ENCODE measurements around the gene H3-3A. TPM values are rescaled to one million over a fixed set of nuclear protein-coding genes. Genes with fewer than 3 reads are reported as not detected.

H3-3A gene
- total RNA-seq, 4 donors from 2014 or later = 309 to 383 (median 364) TPM

DNA sequence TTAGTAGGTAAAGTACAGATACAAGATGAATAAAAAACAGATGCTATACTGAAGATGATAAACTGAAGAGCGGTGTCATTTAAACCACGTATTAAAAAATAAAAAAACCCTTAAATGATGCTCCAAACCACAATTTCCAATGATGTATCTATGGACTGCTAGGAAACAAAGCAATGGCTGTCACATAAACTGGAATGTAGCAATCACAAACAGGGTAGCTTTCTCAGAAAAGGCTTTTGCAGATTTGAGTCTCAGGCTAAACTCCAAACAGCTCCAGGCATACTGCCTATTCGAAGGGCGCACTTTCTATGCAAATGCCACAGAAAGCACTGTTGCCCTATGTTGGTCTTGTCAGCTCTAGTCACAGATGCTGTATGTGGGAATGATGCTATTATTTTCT lies 12.4 kb upstream of the H3-3A start:
- H3K4me3 ChIP-seq = no peak overlapping the region
- H3K36me3 ChIP-seq = peaks cover 0 to 10% of the 10 kb centered on the region in 2 donors
- no peaks in the 10 kb centered on the region for H3K27me3 ChIP-seq
- no peaks in the 10 kb centered on the region for H3K4me1 ChIP-seq
- no peak for TF ChIP-seq POLR2AphosphoS5 (IDR thresholded peaks at IDR 0.05)
- no peak for TF ChIP-seq EP300 (IDR thresholded peaks at IDR 0.05)
- TF ChIP-seq CTCF (IDR thresholded peaks at IDR 0.05) = no peak
- no peak for TF ChIP-seq POLR2A (IDR thresholded peaks at IDR 0.05)
- 79 to 88% methylated on average over 4 of the region's 4 CpGs for WGBS, 2 donors (ENCODE audit: low coverage in 1 of 2)
- H3K9me3 ChIP-seq = no peaks in the 10 kb centered on the region
- no peak overlapping the region for H3K27ac ChIP-seq
- no peak for ATAC-seq

- TF ChIP-seq CTCF (IDR thresholded peaks at IDR 0.05) (no peak), POLR2A (IDR thresholded peaks at IDR 0.05) (no peak), EP300 (IDR thresholded peaks at IDR 0.05) (no peak), POLR2AphosphoS5 (IDR thresholded peaks at IDR 0.05) (no peak)
- Histone ChIP-seq H3K4me3 (no peak overlapping the region), H3K27ac (no peak overlapping the region), H3K9me3 (no peaks in the 10 kb centered on the region), H3K4me1 (no peaks in the 10 kb centered on the region), H3K27me3 (no peaks in the 10 kb centered on the region), H3K36me3 (peaks cover 0 to 20% of the 10 kb centered on the region in 2 donors)
- peak; percentile 48 for ATAC-seq
- 88 to 100% methylated on average over 1 to 2 of the region's 2 CpGs for WGBS, 2 donors (ENCODE audit: low coverage in 1 of 2)
Observed at GRCh38 chr1:226051365-226051764, 11.2 kb upstream of the H3-3A start.

DNA sequence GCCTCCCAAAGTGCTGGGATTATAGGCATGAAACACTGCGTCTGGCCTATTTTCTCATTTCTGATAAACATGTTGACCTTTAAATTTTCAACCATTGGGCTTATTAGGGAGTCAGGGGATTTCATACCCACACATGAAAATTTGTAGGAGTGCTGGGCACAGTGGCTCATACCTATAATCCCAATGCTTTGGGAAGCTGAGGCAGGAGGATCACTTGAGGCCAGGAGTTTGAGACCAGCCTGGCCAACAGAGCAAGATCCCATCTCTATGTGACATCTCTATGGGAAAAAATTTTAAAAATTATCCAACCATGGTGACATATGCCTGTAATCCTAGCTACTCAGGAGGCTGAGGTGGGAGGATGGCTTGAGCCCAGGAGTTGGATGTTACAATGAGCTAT lies 10.5 kb upstream of the H3-3A start:
- Histone ChIP-seq H3K27ac (no peak overlapping the region), H3K27me3 (no peaks in the 10 kb centered on the region), H3K4me1 (no peaks in the 10 kb centered on the region), H3K4me3 (no peak overlapping the region), H3K36me3 (peaks cover 0 to 26% of the 10 kb centered on the region in 2 donors), H3K9me3 (no peaks in the 10 kb centered on the region)
- TF ChIP-seq EP300 (IDR thresholded peaks at IDR 0.05) = no peak
- 90% methylated on average over 1 of the region's 1 CpG; no CpG with 5 or more reads in 1 of the 2 donors for WGBS, 2 donors (ENCODE audit: low coverage in 1 of 2)
- no peak for ATAC-seq

DNA sequence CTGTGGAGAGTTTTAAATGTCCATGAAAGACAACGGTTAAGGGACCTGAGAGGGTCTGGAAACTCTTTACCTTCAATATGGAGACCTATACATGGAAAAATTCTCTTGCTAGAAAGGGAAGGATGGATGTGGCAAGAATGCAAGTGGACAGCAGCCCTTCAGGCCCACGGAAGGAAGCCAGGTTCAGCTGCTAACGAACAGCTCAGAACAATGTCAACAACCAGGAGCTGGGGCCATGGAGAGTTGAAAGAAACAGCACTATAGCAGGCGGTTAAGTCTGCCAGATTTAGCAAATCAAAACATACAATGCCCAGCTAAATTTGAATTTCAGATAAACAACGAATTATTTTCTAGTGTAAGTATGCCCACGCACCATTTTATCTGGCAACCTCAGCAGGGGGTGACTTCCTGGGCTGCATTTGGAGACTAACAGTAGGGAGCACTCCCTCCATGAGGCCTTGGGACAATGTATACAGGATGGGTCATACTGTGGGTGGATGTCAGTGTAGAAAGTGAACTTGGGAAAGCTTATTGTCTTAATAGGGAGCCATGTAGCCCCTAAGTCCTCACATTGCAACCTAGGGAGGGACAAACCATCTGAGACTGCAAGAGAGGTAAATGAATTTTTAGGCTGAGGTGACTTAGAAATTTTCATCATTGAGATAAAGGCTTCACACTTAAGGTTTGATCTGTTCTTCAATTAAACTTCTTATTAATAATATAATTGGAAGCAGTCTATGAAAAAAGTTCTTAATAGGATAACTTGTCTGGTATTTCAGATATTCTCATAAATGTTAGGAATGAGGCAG lies 7.8 kb upstream of the H3-3A start:
- no peak for ATAC-seq
- 50 to 61% methylated on average over 2 to 5 of the region's 6 CpGs for WGBS, 2 donors (ENCODE audit: low coverage in 1 of 2)
- H3K4me3 ChIP-seq = no peak overlapping the region
- H3K9me3 ChIP-seq = no peaks in the 10 kb centered on the region
- H3K27ac ChIP-seq = no peak overlapping the region
- no peak for TF ChIP-seq POLR2A (IDR thresholded peaks at IDR 0.05)
- TF ChIP-seq CTCF (IDR thresholded peaks at IDR 0.05) = no peak
- TF ChIP-seq EP300 (IDR thresholded peaks at IDR 0.05) = no peak
- TF ChIP-seq POLR2AphosphoS5 (IDR thresholded peaks at IDR 0.05) = no peak
- H3K27me3 ChIP-seq = no peaks in the 10 kb centered on the region
- peaks cover 0 to under 1% (median 0%) of the 10 kb centered on the region in 3 donors for H3K4me1 ChIP-seq
- H3K36me3 ChIP-seq = peaks cover 0 to 44% of the 10 kb centered on the region in 2 donors

DNA sequence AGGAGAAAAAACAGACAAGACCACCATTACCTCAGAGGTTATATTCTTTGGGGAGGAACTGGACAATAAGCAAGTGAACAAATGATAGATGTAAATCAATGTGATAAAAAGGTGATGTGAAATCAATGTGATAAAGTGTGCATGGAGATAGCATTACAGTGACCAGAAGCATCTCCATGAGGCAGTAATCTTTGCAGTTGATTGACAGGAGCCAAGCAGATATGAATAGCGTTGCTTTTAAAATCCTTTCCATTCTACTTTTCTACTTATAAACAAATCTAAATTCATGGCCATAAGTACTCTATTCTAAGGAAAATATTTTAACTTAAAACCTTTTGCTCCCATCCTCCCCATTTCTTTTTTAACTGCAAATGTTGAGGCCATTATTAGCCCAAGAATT lies 2.8 kb upstream of the H3-3A start:
- Histone ChIP-seq H3K27ac (no peak overlapping the region), H3K4me3 (no peak overlapping the region), H3K4me1 (peaks cover 0 to 22% (median 10%) of the 10 kb centered on the region in 3 donors), H3K36me3 (peaks cover 0 to 38% of the 10 kb centered on the region in 2 donors), H3K9me3 (no peaks in the 10 kb centered on the region), H3K27me3 (no peaks in the 10 kb centered on the region)
- TF ChIP-seq EP300 (IDR thresholded peaks at IDR 0.05) = no peak
- TF ChIP-seq POLR2AphosphoS5 (IDR thresholded peaks at IDR 0.05) = no peak
- no peak for TF ChIP-seq CTCF (IDR thresholded peaks at IDR 0.05)
- no peak for TF ChIP-seq POLR2A (IDR thresholded peaks at IDR 0.05)
- no peak for ATAC-seq
- 97 to 100% methylated on average over 1 of the region's 1 CpG for WGBS, 2 donors (ENCODE audit: low coverage in 1 of 2)
